Tibial artery (tissue), 4 donors: Measurements from ENCODE around the gene SYT1.

ENCODE experiments used
- DNase-seq, 2 donors: peaks; one replicate each; pipeline ENCODE4 v3.0.0-alpha.2; 2019
- H3K27ac ChIP-seq, 2 donors: fragments of 200-600 bp; sonication (generic) in 1 of 2; 1 replicate in 1 of 2; 2 replicates in 1 of 2; pipeline ENCODE4 v1.5.1; 2018 to 2019; ENCODE audit warnings: mild to moderate bottlenecking in 1 of 2
- H3K27me3 ChIP-seq, 2 donors: fragments of 200-600 bp; sonication (generic) in 1 of 2; one replicate each; pipeline versions ENCODE4 v1.5.1 to v1.6.0; 2016 to 2019
- H3K36me3 ChIP-seq, 3 donors: fragments of 200-600 bp; sonication (generic) in 2 of 3; one replicate each; pipeline ENCODE4 v1.5.1; 2016 to 2019; ENCODE audit warnings: mild to moderate bottlenecking in 2 of 3
- H3K4me1 ChIP-seq, 4 donors: fragments of 200-600 bp; sonication (generic) in 2 of 4; 1 replicate in 3 of 4; 2 replicates in 1 of 4; pipeline ENCODE4 v1.5.1; 2016 to 2019
- H3K4me3 ChIP-seq, 2 donors: fragments of 200-600 bp; sonication (generic) in 1 of 2; 1 replicate in 1 of 2; 2 replicates in 1 of 2; pipeline ENCODE4 v1.5.1; 2018 to 2019; ENCODE audit warnings: mild to moderate bottlenecking in 2 of 2
- H3K9me3 ChIP-seq, 3 donors: fragments of 200-600 bp; sonication (generic) in 1 of 3; one replicate each; pipeline ENCODE4 v1.5.1; 2016 to 2019
- CTCF ChIP-seq, 2 experiments: fragments of 200-600 bp in 1 of 2; fragments of 450-650 bp in 1 of 2; IDR thresholded peaks; one replicate each; pipeline ENCODE4 v1.5.1; 2017 to 2019; ENCODE audit warnings: antibody characterized with exemption in 2 of 2, mild to moderate bottlenecking in 1 of 2, moderate library complexity in 1 of 2
- intact Hi-C: fragments of 100-400 bp; cut with DNase I; formaldehyde crosslinking; loops from one replicate; pipeline ENCODE4 v1.15.0; 2023; ENCODE audit warnings: low total_unique reads

The SYT1 gene

GRCh38 chr12:78898416-78898815 is 33.8 kb downstream of the SYT1 start:
- H3K4me1 ChIP-seq: no peaks in the 10 kb centered on the region
- no peaks in the 10 kb centered on the region for H3K36me3 ChIP-seq
- no peak overlapping the region for H3K27ac ChIP-seq
- DNase-seq: no peak
- intact Hi-C loops: no loop called here
- H3K27me3 ChIP-seq: no peaks in the 10 kb centered on the region
- TF ChIP-seq CTCF (IDR thresholded peaks at IDR 0.05): no peak
- H3K4me3 ChIP-seq: no peak overlapping the region
- no peaks in the 10 kb centered on the region for H3K9me3 ChIP-seq

GRCh38 chr12:78914859-78915331 is 50.3 kb downstream of the SYT1 start:
- no peaks in the 10 kb centered on the region for H3K4me1 ChIP-seq
- no peaks in the 10 kb centered on the region for H3K27me3 ChIP-seq
- no peak for DNase-seq
- no peak overlapping the region for H3K4me3 ChIP-seq
- no peaks in the 10 kb centered on the region for H3K36me3 ChIP-seq
- no peaks in the 10 kb centered on the region for H3K9me3 ChIP-seq
- intact Hi-C loops: no loop called here
- no peak for TF ChIP-seq CTCF (IDR thresholded peaks at IDR 0.05)
- no peak overlapping the region for H3K27ac ChIP-seq

GRCh38 chr12:78916845-78917480 is 52.4 kb downstream of the SYT1 start:
- H3K27me3 ChIP-seq: no peaks in the 10 kb centered on the region
- no peaks in the 10 kb centered on the region for H3K4me1 ChIP-seq
- H3K36me3 ChIP-seq: no peaks in the 10 kb centered on the region
- no peak for TF ChIP-seq CTCF (IDR thresholded peaks at IDR 0.05)
- intact Hi-C loops: no loop called here
- H3K9me3 ChIP-seq: no peaks in the 10 kb centered on the region
- H3K4me3 ChIP-seq: no peak overlapping the region
- DNase-seq: no peak
- no peak overlapping the region for H3K27ac ChIP-seq

- no peak overlapping the region for H3K4me3 ChIP-seq
- no peak overlapping the region for H3K27ac ChIP-seq
- DNase-seq: no peak
- H3K9me3 ChIP-seq: no peaks in the 10 kb centered on the region
- H3K27me3 ChIP-seq: no peaks in the 10 kb centered on the region
- intact Hi-C loops: no loop called here
- no peak for TF ChIP-seq CTCF (IDR thresholded peaks at IDR 0.05)
- no peaks in the 10 kb centered on the region for H3K4me1 ChIP-seq
- H3K36me3 ChIP-seq: no peaks in the 10 kb centered on the region
Observed at GRCh38 chr12:78917513-78917912, 52.9 kb downstream of the SYT1 start.

- no peak for DNase-seq
- no peaks in the 10 kb centered on the region for H3K36me3 ChIP-seq
- intact Hi-C loops: no loop called here
Observed at GRCh38 chr12:78918268-78918667, 53.7 kb downstream of the SYT1 start.

More at GRCh38 chr12:78918268-78918667, 53.7 kb downstream of the SYT1 start:
- no peak overlapping the region for H3K4me3 ChIP-seq
- no peak for TF ChIP-seq CTCF (IDR thresholded peaks at IDR 0.05)
- no peaks in the 10 kb centered on the region for H3K4me1 ChIP-seq
- H3K27ac ChIP-seq: no peak overlapping the region
- no peaks in the 10 kb centered on the region for H3K9me3 ChIP-seq
- H3K27me3 ChIP-seq: no peaks in the 10 kb centered on the region
